PC-9 (cell line): ENCODE data around the gene SLC39A13. TPM values are rescaled to one million over a fixed set of nuclear protein-coding genes. Genes with fewer than 3 reads are reported as not detected.

ENCODE experiments used
- BruUV-seq: library from RNA; stranded (reverse); fragments of 400-500 nt; replicated peaks from 2 replicates; lab custom pipeline; 2021; lab: Mats Ljungman, UMichigan
- CTCF ChIA-PET: fragments of 300-600 bp; sonication (Branson Sonifier 250); formaldehyde crosslinking; loops from one replicate; lab custom pipeline; 2022; ENCODE audit warnings: antibody characterized with exemption; lab: Charles Lee
- POLR2A ChIA-PET: fragments of 300-600 bp; sonication (Branson Sonifier 250); formaldehyde crosslinking; loops from one replicate; lab custom pipeline; 2022; ENCODE audit warnings: antibody characterized with exemption; ENCODE audit not compliant: unreplicated experiment; lab: Charles Lee
- DNase-seq, 2 experiments: peaks; one replicate each; pipeline versions ENCODE4 v3.0.0 to v3.0.0-alpha.2; 2015 to 2022; ENCODE audit warnings: mixed read lengths in 1 of 2
- H2AFZ ChIP-seq: fragments of 200-600 bp; sonication (generic); 2 replicates; pipeline ENCODE4 v1.8.1; 2017; ENCODE audit warnings: antibody characterized with exemption
- H3F3A ChIP-seq: fragments of 200-600 bp; sonication (generic); 2 replicates; pipeline ENCODE4 v1.8.1; 2017; ENCODE audit warnings: antibody characterized with exemption, mild to moderate bottlenecking, low read depth; ENCODE audit not compliant: insufficient read depth
- H3K27ac ChIP-seq: fragments of 200-600 bp; sonication (generic); 2 replicates; pipeline ENCODE4 v1.6.1; 2016; ENCODE audit warnings: mixed run types
- H3K27me3 ChIP-seq: fragments of 200-600 bp; sonication (generic); 2 replicates; pipeline ENCODE4 v1.6.1; 2016; ENCODE audit warnings: low read depth, mixed run types; ENCODE audit not compliant: insufficient read depth
- H3K36me3 ChIP-seq: fragments of 200-600 bp; sonication (generic); 2 replicates; pipeline ENCODE4 v1.6.1; 2016; ENCODE audit warnings: low read depth, mixed run types
- H3K4me1 ChIP-seq: fragments of 200-600 bp; sonication (generic); replicated peaks from 2 replicates; pipeline ENCODE4 v1.6.1; 2016; ENCODE audit warnings: mixed run types; ENCODE audit not compliant: insufficient read depth
- H3K4me2 ChIP-seq: fragments of 200-600 bp; sonication (generic); 2 replicates; pipeline ENCODE4 v1.6.1; 2017; ENCODE audit warnings: mixed run types
- H3K4me3 ChIP-seq: fragments of 200-600 bp; sonication (generic); 2 replicates; pipeline ENCODE4 v1.6.1; 2016; ENCODE audit warnings: mixed run types
- H3K79me2 ChIP-seq: fragments of 200-600 bp; sonication (generic); 2 replicates; pipeline ENCODE4 v1.6.1; 2017; ENCODE audit warnings: low read depth, mixed run types
- H3K9me2 ChIP-seq: fragments of 200-600 bp; sonication (generic); 2 replicates; pipeline ENCODE4 v1.8.1; 2017; ENCODE audit warnings: mild to moderate bottlenecking; ENCODE audit not compliant: insufficient read depth
- H3K9me3 ChIP-seq: fragments of 200-600 bp; sonication (generic); 2 replicates; pipeline ENCODE4 v1.8.1; 2016; ENCODE audit warnings: low read depth; ENCODE audit not compliant: insufficient read depth
- H4K20me1 ChIP-seq: fragments of 200-600 bp; sonication (generic); 2 replicates; pipeline ENCODE4 v1.8.1; 2017; ENCODE audit not compliant: insufficient read depth
- EZH2 ChIP-seq: fragments of 200-600 bp; sonication (generic); IDR thresholded peaks from 2 replicates; pipeline ENCODE4 v1.8.0; 2017; ENCODE audit warnings: antibody characterized with exemption, low read depth
- intact Hi-C: fragments of 100-400 bp; cut with micrococcal nuclease; formaldehyde crosslinking; loops from one replicate; pipeline ENCODE4 v1.10.0; 2022; ENCODE audit not compliant: unreplicated experiment
- total RNA-seq: library from RNA; stranded (reverse); gene quantifications from 2 replicates; pipeline ENCODE4 v1.2.3, GENCODE V29; 2021
- TF ChIP-seq, protein P1 (sequence below): fragments of 200-600 bp; sonication (generic); conservative IDR thresholded peaks from 2 replicates; pipeline ENCODE4 v1.6.1; 2017; ENCODE audit warnings: mixed run types, antibody characterized with exemption, mild to moderate bottlenecking, moderate library complexity

The SLC39A13 gene
- total RNA-seq, 1 experiment from 2014 or later: 28.8 TPM

DNA sequence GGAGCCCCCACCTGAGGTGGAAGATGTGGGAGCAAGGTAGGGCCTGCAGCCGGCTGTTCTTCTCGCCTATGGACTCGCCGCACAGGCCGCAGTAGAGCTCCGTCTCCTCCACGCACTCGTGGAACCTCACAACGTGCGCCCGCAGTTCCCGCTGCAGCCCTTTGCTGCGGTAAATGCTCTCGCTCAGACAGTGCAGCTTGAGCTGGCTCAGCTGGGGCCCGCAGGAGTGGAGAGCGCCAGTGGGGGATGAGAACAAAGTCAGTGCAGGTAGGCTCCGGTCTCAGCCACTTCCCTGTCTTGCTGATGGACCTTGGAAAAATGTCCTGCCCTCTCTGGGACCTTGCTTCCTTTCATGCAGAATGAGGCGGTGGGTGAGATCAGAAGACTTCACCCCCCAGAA is 30.3 kb downstream of the SLC39A13 start:
- DNase-seq: no peak
- Histone ChIP-seq H2AFZ (no peak overlapping the region), H3K27ac (no peak overlapping the region), H3F3A (peaks cover 6% of the 10 kb centered on the region; the same call in 1 of the 2 replicates), H3K27me3 (no peaks in the 10 kb centered on the region), H3K79me2 (no peaks in the 10 kb centered on the region), H3K4me2 (no peak overlapping the region), H3K9me3 (no peaks in the 10 kb centered on the region), H3K4me3 (no peak overlapping the region), H3K9me2 (no peaks in the 10 kb centered on the region), H3K36me3 (no peaks in the 10 kb centered on the region), H3K4me1 (no peaks in the 10 kb centered on the region), H4K20me1 (no peaks in the 10 kb centered on the region)
- CTCF ChIA-PET: interaction anchor here (0.6 to 0.8 kb wide), 2 partner anchors 46 to 52 kb away, joined by 4 to 5 read pairs; no protein-coding TSS in a partner anchor
- intact Hi-C loops: no loop called here
- BruUV-seq: no TSS peak
- POLR2A ChIA-PET: no interaction called here
- TF ChIP-seq, protein P1, sequence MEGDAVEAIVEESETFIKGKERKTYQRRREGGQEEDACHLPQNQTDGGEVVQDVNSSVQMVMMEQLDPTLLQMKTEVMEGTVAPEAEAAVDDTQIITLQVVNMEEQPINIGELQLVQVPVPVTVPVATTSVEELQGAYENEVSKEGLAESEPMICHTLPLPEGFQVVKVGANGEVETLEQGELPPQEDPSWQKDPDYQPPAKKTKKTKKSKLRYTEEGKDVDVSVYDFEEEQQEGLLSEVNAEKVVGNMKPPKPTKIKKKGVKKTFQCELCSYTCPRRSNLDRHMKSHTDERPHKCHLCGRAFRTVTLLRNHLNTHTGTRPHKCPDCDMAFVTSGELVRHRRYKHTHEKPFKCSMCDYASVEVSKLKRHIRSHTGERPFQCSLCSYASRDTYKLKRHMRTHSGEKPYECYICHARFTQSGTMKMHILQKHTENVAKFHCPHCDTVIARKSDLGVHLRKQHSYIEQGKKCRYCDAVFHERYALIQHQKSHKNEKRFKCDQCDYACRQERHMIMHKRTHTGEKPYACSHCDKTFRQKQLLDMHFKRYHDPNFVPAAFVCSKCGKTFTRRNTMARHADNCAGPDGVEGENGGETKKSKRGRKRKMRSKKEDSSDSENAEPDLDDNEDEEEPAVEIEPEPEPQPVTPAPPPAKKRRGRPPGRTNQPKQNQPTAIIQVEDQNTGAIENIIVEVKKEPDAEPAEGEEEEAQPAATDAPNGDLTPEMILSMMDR: no peak
- no peak for TF ChIP-seq EZH2

DNA sequence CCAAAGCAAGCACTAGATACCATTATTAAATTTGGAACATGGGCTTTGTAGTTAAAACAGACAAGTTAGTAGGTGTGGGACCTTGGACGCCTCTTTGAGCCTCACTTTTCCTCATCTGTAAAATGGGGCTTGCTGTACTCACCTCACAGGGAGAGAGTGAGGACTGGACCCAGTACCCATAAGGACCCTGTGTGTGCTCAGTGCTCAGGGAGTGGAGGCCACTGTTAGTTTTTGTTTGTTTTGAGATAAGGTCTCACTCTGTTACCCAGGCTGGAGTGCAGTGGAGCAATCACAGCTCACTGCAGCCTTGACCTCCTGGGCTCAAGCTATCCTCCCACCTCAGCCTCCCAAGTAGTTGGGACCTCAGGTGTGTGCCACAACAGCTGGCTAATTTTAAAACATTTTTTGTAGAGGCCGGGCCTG is 31.7 kb downstream of the SLC39A13 start:
- Histone ChIP-seq H3K9me2 (no peaks in the 10 kb centered on the region), H3K36me3 (no peaks in the 10 kb centered on the region), H4K20me1 (no peaks in the 10 kb centered on the region), H3K4me3 (no peak overlapping the region), H3F3A (no peaks in the 10 kb centered on the region), H2AFZ (no peak overlapping the region), H3K79me2 (no peaks in the 10 kb centered on the region), H3K27ac (no peak overlapping the region), H3K27me3 (no peaks in the 10 kb centered on the region), H3K4me2 (no peak overlapping the region), H3K9me3 (no peaks in the 10 kb centered on the region), H3K4me1 (no peaks in the 10 kb centered on the region)
- TF ChIP-seq EZH2: no peak
- TF ChIP-seq, protein P1: no peak
- BruUV-seq: no TSS peak
- DNase-seq: no peak
- ChIA-PET CTCF (no interaction called here), POLR2A (no interaction called here)
- intact Hi-C loops: no loop called here

- H3K27ac ChIP-seq: no peak overlapping the region
- ChIA-PET POLR2A (no interaction called here), CTCF (no interaction called here)
- H3K27me3 ChIP-seq: no peaks in the 10 kb centered on the region
- no peaks in the 10 kb centered on the region for H3K9me2 ChIP-seq
- no peaks in the 10 kb centered on the region for H3K4me1 ChIP-seq
- H3K4me2 ChIP-seq: no peak overlapping the region
- TF ChIP-seq, protein P1: no peak
- no peak for TF ChIP-seq EZH2
- intact Hi-C loops: no loop called here
- no peaks in the 10 kb centered on the region for H3K9me3 ChIP-seq
- no peaks in the 10 kb centered on the region for H3F3A ChIP-seq
- no peaks in the 10 kb centered on the region for H4K20me1 ChIP-seq
- no peak for DNase-seq
- no peaks in the 10 kb centered on the region for H3K36me3 ChIP-seq
- no peak overlapping the region for H2AFZ ChIP-seq
- H3K79me2 ChIP-seq: no peaks in the 10 kb centered on the region
- H3K4me3 ChIP-seq: no peak overlapping the region
- BruUV-seq: no TSS peak
These were observed 33.0 kb downstream of the SLC39A13 start for GRCh38 chr11:47441421-47441820.
